Nephron (organoid): Measurements from ENCODE around the gene MYO18A.

Source experiments
- H3K27ac Mint-ChIP-seq, 3 experiments: 2 replicates each; pipeline ENCODE4 v1.8.0; 2020; ENCODE audit warnings: mixed read lengths in 3 of 3, mild to moderate bottlenecking in 2 of 3, moderate library complexity in 1 of 3
- H3K27me3 Mint-ChIP-seq: 2 replicates; pipeline ENCODE4 v1.8.0; 2021; ENCODE audit warnings: low read depth, mild to moderate bottlenecking, moderate library complexity, mixed read lengths
- H3K36me3 Mint-ChIP-seq: 2 replicates; pipeline ENCODE4 v1.8.0; 2020; ENCODE audit warnings: low read depth, mixed read lengths
- H3K4me1 Mint-ChIP-seq: 2 replicates; pipeline ENCODE4 v1.8.0; 2020; ENCODE audit warnings: mixed read lengths
- H3K4me3 Mint-ChIP-seq, 3 experiments: 2 replicates each; pipeline ENCODE4 v1.8.0; 2020; ENCODE audit warnings: mild to moderate bottlenecking in 3 of 3, mixed read lengths in 3 of 3, moderate library complexity in 2 of 3
- H3K9me3 Mint-ChIP-seq: 2 replicates; pipeline ENCODE4 v1.8.0; 2020; ENCODE audit warnings: mixed read lengths
- TF ChIP-seq, protein P1 (sequence below), 3 experiments: fragments of 200-600 bp; sonication (generic); IDR thresholded peaks; one replicate each; pipeline ENCODE4 v1.5.0; 2021; ENCODE audit warnings: antibody characterized with exemption in 3 of 3; ENCODE audit not compliant: unreplicated experiment in 3 of 3

Gene MYO18A

DNA sequence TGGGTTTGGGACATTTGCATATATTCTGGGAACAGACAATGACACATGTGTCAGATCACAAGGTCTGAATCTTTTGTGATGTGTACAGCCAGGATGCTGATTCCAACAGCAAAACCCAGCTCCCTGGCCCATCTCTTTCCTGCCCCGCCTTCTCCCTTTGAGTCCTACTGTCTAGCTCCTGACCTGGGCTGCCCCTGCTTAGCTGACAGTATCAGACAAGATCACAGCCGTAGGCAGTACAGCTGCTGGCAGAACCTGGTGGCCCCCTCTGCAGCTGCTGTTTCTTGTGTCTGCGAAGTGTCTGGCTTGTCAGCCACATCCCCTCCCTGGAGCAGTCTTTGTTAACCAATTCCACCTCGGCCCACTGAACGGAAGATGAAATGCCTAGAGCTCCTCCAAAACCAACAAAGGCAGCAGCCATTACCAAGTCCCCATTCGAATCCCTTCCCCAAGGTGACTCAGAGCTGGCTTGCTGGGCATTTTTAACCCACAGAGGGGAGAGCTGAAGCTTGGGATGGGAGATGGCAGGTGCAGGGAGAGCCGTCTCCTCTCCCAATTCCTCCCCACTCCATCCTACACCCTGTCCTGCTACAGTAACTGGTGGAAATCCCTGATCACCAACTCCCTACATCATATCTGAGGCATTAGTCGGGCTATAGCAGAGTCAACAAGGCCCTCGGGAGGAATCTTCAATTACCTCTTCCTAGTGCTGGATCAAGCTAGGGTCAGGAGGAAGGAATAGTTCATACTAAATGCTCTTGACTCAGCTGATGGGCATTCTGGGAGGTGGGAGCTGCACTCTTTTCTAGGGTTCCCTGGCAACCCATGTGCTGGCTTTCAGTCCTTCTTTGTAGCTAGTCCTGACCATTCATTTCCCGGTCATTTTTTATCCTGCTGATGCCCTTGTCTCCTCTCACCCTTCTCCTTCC is 131.5 kb downstream of the MYO18A start:
- Mint-ChIP-seq H3K4me1 (peaks cover 63% of the 10 kb centered on the region), H3K27me3 (peaks cover 8% of the 10 kb centered on the region)

DNA sequence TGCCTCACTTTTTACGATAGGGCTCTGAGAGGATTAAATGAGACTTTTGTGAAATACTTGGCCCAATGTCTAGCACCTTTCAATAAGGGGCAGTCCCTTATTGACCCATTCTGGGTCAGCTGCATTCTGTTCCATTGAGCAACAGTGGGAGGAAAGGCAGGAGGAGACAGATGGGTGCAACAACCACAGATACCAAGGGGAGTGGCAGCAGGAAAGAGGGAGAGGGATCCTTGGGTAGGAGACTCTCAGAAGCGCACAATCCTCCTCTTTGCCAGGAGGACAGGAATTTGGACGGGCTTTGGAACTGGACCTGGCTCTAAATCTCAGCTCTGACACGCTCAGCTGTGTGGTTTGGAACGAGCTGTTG is 133.7 kb downstream of the MYO18A start:
- Mint-ChIP-seq H3K4me3 (no peak overlapping the region), H3K27ac (peak overlapping the region; percentile 4 to 63 (median 27)), H3K36me3 (no peaks in the 10 kb centered on the region), H3K27me3 (peaks cover 8% of the 10 kb centered on the region), H3K4me1 (peaks cover 76% of the 10 kb centered on the region), H3K9me3 (no peaks in the 10 kb centered on the region)
- TF ChIP-seq, protein P1, sequence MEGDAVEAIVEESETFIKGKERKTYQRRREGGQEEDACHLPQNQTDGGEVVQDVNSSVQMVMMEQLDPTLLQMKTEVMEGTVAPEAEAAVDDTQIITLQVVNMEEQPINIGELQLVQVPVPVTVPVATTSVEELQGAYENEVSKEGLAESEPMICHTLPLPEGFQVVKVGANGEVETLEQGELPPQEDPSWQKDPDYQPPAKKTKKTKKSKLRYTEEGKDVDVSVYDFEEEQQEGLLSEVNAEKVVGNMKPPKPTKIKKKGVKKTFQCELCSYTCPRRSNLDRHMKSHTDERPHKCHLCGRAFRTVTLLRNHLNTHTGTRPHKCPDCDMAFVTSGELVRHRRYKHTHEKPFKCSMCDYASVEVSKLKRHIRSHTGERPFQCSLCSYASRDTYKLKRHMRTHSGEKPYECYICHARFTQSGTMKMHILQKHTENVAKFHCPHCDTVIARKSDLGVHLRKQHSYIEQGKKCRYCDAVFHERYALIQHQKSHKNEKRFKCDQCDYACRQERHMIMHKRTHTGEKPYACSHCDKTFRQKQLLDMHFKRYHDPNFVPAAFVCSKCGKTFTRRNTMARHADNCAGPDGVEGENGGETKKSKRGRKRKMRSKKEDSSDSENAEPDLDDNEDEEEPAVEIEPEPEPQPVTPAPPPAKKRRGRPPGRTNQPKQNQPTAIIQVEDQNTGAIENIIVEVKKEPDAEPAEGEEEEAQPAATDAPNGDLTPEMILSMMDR (IDR thresholded peaks at IDR 0.05; ENCODE audit: unreplicated experiment in 3 of 3), result no peak

More for the DNA sequence above, 131.5 kb downstream of the MYO18A start:
- Mint-ChIP-seq H3K36me3 (no peaks in the 10 kb centered on the region), H3K4me3 (peak overlapping the region in 1 of 3 experiments; percentile 2), H3K27ac (peak overlapping the region; percentile 65 to 87 (median 85)), H3K9me3 (no peaks in the 10 kb centered on the region)
- TF ChIP-seq, protein P1 (IDR thresholded peaks at IDR 0.05; ENCODE audit: unreplicated experiment in 3 of 3), result no peak

DNA sequence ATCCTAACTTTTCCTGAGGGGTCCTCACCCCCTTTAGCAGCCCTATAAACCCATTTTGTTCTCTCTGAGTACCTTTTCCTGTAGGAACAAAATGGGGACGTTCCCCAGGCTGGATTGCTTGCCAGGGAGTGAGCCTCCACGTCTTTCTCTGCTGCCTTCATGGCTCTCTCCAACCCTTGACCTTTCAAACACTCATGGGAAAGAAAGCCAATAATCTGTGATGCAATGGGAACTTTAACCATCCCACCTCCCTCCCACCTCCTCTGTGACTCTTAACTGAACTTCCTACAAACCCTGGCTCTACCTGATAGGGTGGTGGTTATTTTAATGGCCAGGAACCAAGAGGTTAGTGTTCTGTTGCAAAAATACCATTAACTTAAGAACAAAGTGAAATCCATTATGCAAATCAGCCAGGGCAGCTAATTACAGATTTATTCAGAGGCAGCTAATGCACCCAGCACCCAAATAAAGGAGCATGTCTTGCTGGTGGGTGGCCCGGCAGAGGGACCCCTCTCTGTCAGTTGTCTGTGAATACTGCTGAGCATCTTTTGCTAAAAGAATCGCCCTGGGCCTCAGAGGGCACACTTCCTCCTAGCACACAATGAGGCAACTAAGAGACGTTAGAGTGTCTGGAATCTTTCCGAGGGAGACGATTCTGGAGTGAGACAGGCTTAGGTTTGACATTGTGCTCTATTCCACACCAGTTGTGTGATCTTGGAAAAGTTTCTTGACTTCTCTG is 134.3 kb downstream of the MYO18A start:
- Mint-ChIP-seq H3K27ac (peak overlapping the region in 2 of 3 experiments; percentile 27 to 63), H3K36me3 (no peaks in the 10 kb centered on the region), H3K9me3 (no peaks in the 10 kb centered on the region), H3K27me3 (peaks cover 8% of the 10 kb centered on the region), H3K4me3 (no peak overlapping the region), H3K4me1 (peaks cover 73% of the 10 kb centered on the region)
- TF ChIP-seq, protein P1 (IDR thresholded peaks at IDR 0.05; ENCODE audit: unreplicated experiment in 3 of 3), result no peak

DNA sequence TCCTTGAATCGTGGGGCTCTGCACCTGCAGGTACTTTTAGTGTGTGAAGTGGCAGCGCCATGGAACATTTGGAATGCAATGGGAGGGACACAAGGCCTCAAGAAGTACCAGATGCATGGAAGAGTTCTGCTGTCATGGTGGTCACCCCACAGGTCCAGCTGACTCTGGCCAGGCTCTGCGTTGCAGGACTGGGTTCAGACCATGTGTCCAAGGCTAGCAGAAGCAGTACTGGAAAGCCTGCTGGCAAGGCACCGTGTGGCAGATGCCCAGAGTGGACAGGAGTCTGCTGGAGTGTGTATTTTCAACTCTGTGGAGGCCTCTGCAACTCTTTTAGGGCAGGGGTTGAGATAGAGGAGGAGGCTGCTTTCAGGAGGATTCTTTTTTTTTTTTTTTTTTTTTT is 135.2 kb downstream of the MYO18A start:
- Mint-ChIP-seq H3K36me3 (no peaks in the 10 kb centered on the region), H3K9me3 (no peaks in the 10 kb centered on the region), H3K27me3 (peaks cover 8% of the 10 kb centered on the region), H3K4me1 (peaks cover 80% of the 10 kb centered on the region), H3K27ac (peak overlapping the region in 1 of 3 experiments; percentile 91), H3K4me3 (no peak overlapping the region)
- TF ChIP-seq, protein P1 (IDR thresholded peaks at IDR 0.05; ENCODE audit: unreplicated experiment in 3 of 3), result no peak

DNA sequence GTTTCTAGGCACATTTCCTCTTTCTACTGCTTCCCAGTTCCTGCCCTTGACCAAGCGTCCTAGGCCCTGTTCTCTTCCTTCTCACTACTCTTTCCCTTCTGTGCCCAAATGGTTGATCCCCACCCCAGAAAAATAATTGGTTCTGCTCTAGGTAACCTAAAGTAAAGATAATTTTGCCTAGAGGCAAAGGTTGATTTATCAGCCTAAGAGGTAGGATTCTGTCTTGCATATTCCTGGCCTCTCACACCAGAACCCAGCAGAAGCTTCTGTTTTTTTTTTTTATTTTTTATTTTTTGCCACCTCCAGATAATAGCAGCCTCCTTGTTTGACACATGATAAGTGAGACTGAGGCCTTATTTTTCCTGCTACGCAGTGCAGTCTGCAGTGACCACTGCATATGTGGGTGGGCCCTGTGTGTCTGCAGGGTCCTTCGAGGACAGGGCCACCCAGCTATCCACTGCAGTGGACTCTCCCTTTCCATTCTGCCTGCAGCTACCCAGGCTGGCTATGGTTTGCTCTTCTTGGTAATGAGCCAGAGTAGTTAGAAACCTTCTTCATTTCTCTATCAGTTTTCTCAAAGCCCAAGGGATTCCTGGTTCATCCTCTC is 136.6 kb downstream of the MYO18A start:
- no peaks in the 10 kb centered on the region for H3K9me3 Mint-ChIP-seq
- no peak overlapping the region for H3K4me3 Mint-ChIP-seq
- H3K27ac Mint-ChIP-seq, result peak overlapping the region in 2 of 3 experiments; percentile 19 to 91
- H3K27me3 Mint-ChIP-seq, result peaks cover 4% of the 10 kb centered on the region
- TF ChIP-seq, protein P1 (IDR thresholded peaks at IDR 0.05; ENCODE audit: unreplicated experiment in 3 of 3), result no peak
- peaks cover 67% of the 10 kb centered on the region for H3K4me1 Mint-ChIP-seq
- H3K36me3 Mint-ChIP-seq, result no peaks in the 10 kb centered on the region
